NCI-H526 (cell line): ENCODE data around the gene KLK2.
"Not testable (repeated sequence)": the region's sequence is repeated elsewhere in the genome, so short reads cannot be mapped to it uniquely, and the experiment has no call there.

Experiments
- DNase-seq, 2 experiments: peaks; one replicate each; lab custom pipeline; 2025; lab: John Stamatoyannopoulos, UW

KLK2 gene

GRCh38 chr19:50894478-50895356, 21.5 kb downstream of the KLK2 start:
- DNase-seq = no peak

- not testable (repeated sequence) for DNase-seq
These were observed 22.9 kb downstream of the KLK2 start for GRCh38 chr19:50896089-50896590.

GRCh38 chr19:50896591-50897190, 23.5 kb downstream of the KLK2 start:
- DNase-seq = no peak

GRCh38 chr19:50897191-50897607, 24.0 kb downstream of the KLK2 start:
- no peak for DNase-seq

GRCh38 chr19:50897612-50898011, 24.4 kb downstream of the KLK2 start:
- DNase-seq = no peak

GRCh38 chr19:50898018-50898417, 24.8 kb downstream of the KLK2 start:
- DNase-seq = no peak

GRCh38 chr19:50899569-50899968, 26.3 kb downstream of the KLK2 start:
- no peak for DNase-seq

- no peak for DNase-seq
These were observed 29.4 kb downstream of the KLK2 start for GRCh38 chr19:50902640-50903039.

- DNase-seq = peak in 1 of 2 experiments; percentile 66
These were observed 33.0 kb downstream of the KLK2 start for GRCh38 chr19:50906217-50906616.

GRCh38 chr19:50908336-50908735, 35.1 kb downstream of the KLK2 start:
- no peak for DNase-seq

- peak; percentile 63 to 90 for DNase-seq
These were observed 36.2 kb downstream of the KLK2 start for GRCh38 chr19:50909240-50910070.

- no peak for DNase-seq
These were observed 37.5 kb downstream of the KLK2 start for GRCh38 chr19:50910722-50911121.

- DNase-seq = no peak
These were observed 38.2 kb downstream of the KLK2 start, which contains the start of gene KLK4 for GRCh38 chr19:50911206-50912101. Gene KLK4, minus strand, starts transcription at chr19:50911395. Its CDS starts 657 bp downstream, at chr19:50910738.

GRCh38 chr19:50912102-50912599, 38.9 kb downstream of the KLK2 start:
- DNase-seq = no peak

GRCh38 chr19:50912727-50913716, 39.8 kb downstream of the KLK2 start:
- no peak for DNase-seq

GRCh38 chr19:50916069-50916468, 42.8 kb downstream of the KLK2 start:
- DNase-seq = no peak

- no peak for DNase-seq
These were observed 48.4 kb downstream of the KLK2 start for GRCh38 chr19:50921426-50922316.

- DNase-seq = peak; percentile 79 to 96
These were observed 49.1 kb downstream of the KLK2 start for GRCh38 chr19:50922317-50922853.
